H9 (cell line): Measurements from ENCODE around the gene RPS15. TPM values are rescaled to one million over a fixed set of nuclear protein-coding genes. Genes with fewer than 3 reads are reported as not detected.

Experiments used
- DNase-seq: peaks from one replicate; pipeline ENCODE4 v3.0.0-alpha.2; 2017
- H2AFZ ChIP-seq: one replicate; pipeline ENCODE4 v1.6.1; 2013; ENCODE audit warnings: mild to moderate bottlenecking, low read length, control low read depth, moderate library complexity
- H2AK5ac ChIP-seq: 2 replicates; pipeline ENCODE4 v1.6.1; 2013; ENCODE audit warnings: low read length, control low read depth, mixed read lengths; ENCODE audit not compliant: insufficient read length
- H2BK120ac ChIP-seq: one replicate; pipeline ENCODE4 v1.6.1; 2013; ENCODE audit warnings: low read depth, mild to moderate bottlenecking, low read length, control low read depth, inconsistent platforms; ENCODE audit not compliant: poor library complexity, severe bottlenecking
- H2BK12ac ChIP-seq: 2 replicates; pipeline ENCODE4 v1.6.1; 2013; ENCODE audit warnings: low read length, control low read depth, mixed read lengths, low read depth; ENCODE audit not compliant: insufficient read length
- H2BK15ac ChIP-seq: 2 replicates; pipeline ENCODE4 v1.6.1; 2013; ENCODE audit warnings: low read depth, low read length, control low read depth
- H2BK20ac ChIP-seq: one replicate; pipeline ENCODE4 v1.6.1; 2013; ENCODE audit warnings: low read depth, mild to moderate bottlenecking, low read length, control low read depth, inconsistent platforms; ENCODE audit not compliant: poor library complexity, severe bottlenecking
- H2BK5ac ChIP-seq: 2 replicates; pipeline ENCODE4 v1.6.1; 2013; ENCODE audit warnings: low read length, control low read depth, mixed read lengths; ENCODE audit not compliant: insufficient read length
- H3K14ac ChIP-seq: 2 replicates; pipeline ENCODE4 v1.6.1; 2013; ENCODE audit warnings: low read length, control low read depth; ENCODE audit not compliant: insufficient read depth
- H3K18ac ChIP-seq: 2 replicates; pipeline ENCODE4 v1.6.1; 2013; ENCODE audit warnings: low read depth, mild to moderate bottlenecking, mixed read lengths, low read length, control low read depth; ENCODE audit not compliant: insufficient read length
- H3K23ac ChIP-seq: 2 replicates; pipeline ENCODE4 v1.6.1; 2013; ENCODE audit warnings: low read length, control low read depth, mixed read lengths, low read depth; ENCODE audit not compliant: insufficient read length
- H3K23me2 ChIP-seq: 2 replicates; pipeline ENCODE4 v1.6.1; 2013; ENCODE audit warnings: low read depth, mild to moderate bottlenecking, mixed read lengths, low read length, control low read depth; ENCODE audit not compliant: insufficient read length, poor library complexity, severe bottlenecking
- H3K27ac ChIP-seq: 2 replicates; pipeline ENCODE4 v1.5.1; 2013; ENCODE audit warnings: low read length, control low read depth, mixed read lengths, low read depth; ENCODE audit not compliant: insufficient read length
- H3K27me3 ChIP-seq: 2 replicates; pipeline ENCODE4 v1.6.1; 2013; ENCODE audit warnings: low read length, control low read depth, inconsistent platforms; ENCODE audit not compliant: insufficient read depth
- H3K4ac ChIP-seq: 2 replicates; pipeline ENCODE4 v1.6.1; 2013; ENCODE audit warnings: low read depth, mild to moderate bottlenecking, control low read depth, inconsistent platforms, low read length, moderate library complexity
- H3K4me1 ChIP-seq: 2 replicates; pipeline ENCODE4 v1.6.1; 2013; ENCODE audit warnings: low read length, control low read depth, inconsistent platforms; ENCODE audit not compliant: insufficient read depth
- H3K4me2 ChIP-seq: 2 replicates; pipeline ENCODE4 v1.6.1; 2013; ENCODE audit warnings: low read length, control low read depth, mixed read lengths; ENCODE audit not compliant: insufficient read length, insufficient read depth
- H3K56ac ChIP-seq: 2 replicates; pipeline ENCODE4 v1.6.1; 2013; ENCODE audit warnings: low read depth, mild to moderate bottlenecking, mixed read lengths, low read length, control low read depth; ENCODE audit not compliant: insufficient read length
- H3K79me1 ChIP-seq: 2 replicates; pipeline ENCODE4 v1.6.1; 2013; ENCODE audit warnings: low read depth, mild to moderate bottlenecking, moderate library complexity, low read length, control low read depth, inconsistent platforms; ENCODE audit not compliant: insufficient read depth, poor library complexity, severe bottlenecking
- H3K79me2 ChIP-seq: 2 replicates; pipeline ENCODE4 v1.6.1; 2013; ENCODE audit warnings: low read length, control low read depth, inconsistent platforms; ENCODE audit not compliant: insufficient read depth
- H3K9ac ChIP-seq: 2 replicates; pipeline ENCODE4 v1.6.1; 2013; ENCODE audit warnings: low read length, control low read depth, mixed read lengths; ENCODE audit not compliant: insufficient read length; ENCODE audit errors: extremely low read depth
- H3K9me3 ChIP-seq: one replicate; pipeline ENCODE4 v1.6.1; 2013; ENCODE audit warnings: low read depth, low read length, inconsistent platforms; ENCODE audit not compliant: control insufficient read depth
- H3T11ph ChIP-seq: one replicate; pipeline ENCODE4 v1.6.1; 2013; ENCODE audit warnings: mild to moderate bottlenecking, low read length, control low read depth, inconsistent platforms
- H4K20me1 ChIP-seq: one replicate; pipeline ENCODE4 v1.6.1; 2013; ENCODE audit not compliant: control insufficient read depth, insufficient read length, insufficient read depth
- H4K5ac ChIP-seq: 2 replicates; pipeline ENCODE4 v1.6.1; 2013; ENCODE audit warnings: low read depth, mild to moderate bottlenecking, mixed read lengths, low read length, control low read depth; ENCODE audit not compliant: insufficient read length
- H4K8ac ChIP-seq: replicated peaks from 2 replicates; pipeline ENCODE4 v1.6.1; 2013; ENCODE audit warnings: low read length, control low read depth, mixed read lengths, low read depth; ENCODE audit not compliant: insufficient read length
- H4K91ac ChIP-seq: 2 replicates; pipeline ENCODE4 v1.6.1; 2013; ENCODE audit warnings: low read depth, mild to moderate bottlenecking, moderate library complexity, mixed read lengths, low read length, control low read depth; ENCODE audit not compliant: insufficient read length
- H3K27ac Mint-ChIP-seq, 3 experiments: 2 replicates in 2 of 3; 3 replicates in 1 of 3; pipeline ENCODE4 v1.8.0; 2020 to 2021; ENCODE audit warnings: mixed read lengths in 3 of 3, mild to moderate bottlenecking in 1 of 3, moderate library complexity in 1 of 3
- H3K27me3 Mint-ChIP-seq: 2 replicates; pipeline ENCODE4 v1.8.0; 2021; ENCODE audit warnings: low read depth, mild to moderate bottlenecking, moderate library complexity, mixed read lengths
- H3K36me3 Mint-ChIP-seq, 3 experiments: 2 replicates in 2 of 3; 3 replicates in 1 of 3; pipeline ENCODE4 v1.8.0; 2020 to 2021; ENCODE audit warnings: low read depth in 3 of 3, mixed read lengths in 3 of 3; ENCODE audit not compliant: insufficient read depth in 1 of 3
- H3K4me1 Mint-ChIP-seq, 2 experiments: 2 replicates each; pipeline ENCODE4 v1.8.0; 2020; ENCODE audit warnings: mixed read lengths in 2 of 2
- H3K4me3 Mint-ChIP-seq, 2 experiments: 2 replicates in 1 of 2; 3 replicates in 1 of 2; pipeline ENCODE4 v1.8.0; 2020 to 2021; ENCODE audit warnings: mild to moderate bottlenecking in 2 of 2, mixed read lengths in 2 of 2, moderate library complexity in 1 of 2
- H3K9me3 Mint-ChIP-seq, 2 experiments: 2 replicates in 1 of 2; 3 replicates in 1 of 2; pipeline ENCODE4 v1.8.0; 2020; ENCODE audit warnings: mild to moderate bottlenecking in 2 of 2, mixed read lengths in 2 of 2, moderate library complexity in 1 of 2
- CTCF ChIP-seq: fragments of 200-600 bp; sonication (generic); conservative IDR thresholded peaks from 3 replicates; pipeline ENCODE4 v1.8.0; 2021; ENCODE audit warnings: antibody characterized with exemption, mild to moderate bottlenecking
- WGBS: extraction: QIAGEN DNeasy Blood & Tissue Kit; methylation state at CpG from one replicate; pipeline ENCODE4 v1.1.7; 2013; ENCODE audit warnings: missing lambda C conversion rate, low lambda C conversion rate, mixed read lengths; ENCODE audit not compliant: insufficient read length; ENCODE audit errors: extremely low coverage; 5-methylcytosine and 5-hydroxymethylcytosine counted together
- total RNA-seq: library from RNA; stranded (reverse); gene quantifications from 2 replicates; pipeline ENCODE4 v1.2.1, GENCODE V29; 2021

RPS15 gene
- total RNA-seq, 1 experiment from 2014 or later = 1,628 TPM

DNA sequence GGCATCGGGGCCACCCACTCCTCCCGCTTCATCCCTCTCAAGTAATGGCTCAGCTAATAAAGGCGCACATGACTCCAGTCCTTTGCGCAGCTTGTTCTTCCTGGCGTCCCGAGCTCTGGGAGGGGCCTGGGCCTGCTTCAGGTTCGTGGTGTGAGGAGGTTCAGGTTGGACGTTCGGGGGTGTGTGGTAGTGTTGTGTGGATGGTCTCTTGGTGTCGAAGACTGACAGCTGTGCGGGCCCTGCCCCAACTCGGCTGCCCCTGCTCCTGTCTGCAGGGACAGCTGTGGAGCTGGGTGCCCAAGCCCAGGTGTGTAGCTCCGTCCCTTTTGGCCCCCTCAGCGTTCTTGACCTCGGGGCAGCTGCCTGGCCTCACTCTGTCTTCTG lies 2.2 kb downstream of the RPS15 start:
- no peak overlapping the region for H2BK120ac ChIP-seq
- peaks cover 12% of the 10 kb centered on the region for H3K79me1 ChIP-seq
- H3K56ac ChIP-seq = no peak overlapping the region
- H2BK15ac ChIP-seq = no peak overlapping the region
- H3K79me2 ChIP-seq = peaks cover 11% of the 10 kb centered on the region; the same call in 1 of the 2 replicates
- no peak overlapping the region for H2BK5ac ChIP-seq
- no peak overlapping the region for H3K18ac ChIP-seq
- WGBS = no CpG with 5 or more reads among the region's 15 CpGs
- H3K9me3 ChIP-seq = no peaks in the 10 kb centered on the region
- H3K27ac ChIP-seq = no peak overlapping the region
- no peaks in the 10 kb centered on the region for H3K4me1 ChIP-seq
- Mint-ChIP-seq H3K9me3 (no peaks in the 10 kb centered on the region), H3K27me3 (peaks cover 7% of the 10 kb centered on the region), H3K4me1 (peaks cover 0 to 22% of the 10 kb centered on the region in 2 experiments), H3K4me3 (peak overlapping the region; percentile 96 to 98), H3K36me3 (peaks cover 29 to 55% (median 44%) of the 10 kb centered on the region in 3 experiments), H3K27ac (peak overlapping the region; percentile 68 to 92 (median 90); a peak in 3 of 7 replicates)
- no peak overlapping the region for H3K4me2 ChIP-seq
- DNase-seq = no peak
- H2BK12ac ChIP-seq = no peak overlapping the region
- no peak overlapping the region for H3K23ac ChIP-seq
- H4K5ac ChIP-seq = no peak overlapping the region
- H3K14ac ChIP-seq = no peak overlapping the region
- H2BK20ac ChIP-seq = no peak overlapping the region
- H4K91ac ChIP-seq = no peak overlapping the region
- no peak overlapping the region for H2AK5ac ChIP-seq
- H3T11ph ChIP-seq = no peak overlapping the region
- no peak overlapping the region for H2AFZ ChIP-seq
- H3K9ac ChIP-seq = no peak overlapping the region
- peaks cover 5% of the 10 kb centered on the region for H3K23me2 ChIP-seq
- H4K8ac ChIP-seq = no peak overlapping the region
- H3K4ac ChIP-seq = no peak overlapping the region
- H3K27me3 ChIP-seq = no peaks in the 10 kb centered on the region
- TF ChIP-seq CTCF = no peak
- no peaks in the 10 kb centered on the region for H4K20me1 ChIP-seq
